ENCODE measurements around the gene FOXK1. TPM values are rescaled to one million over a fixed set of nuclear protein-coding genes. Genes with fewer than 3 reads are reported as not detected.

Gene FOXK1
- total RNA-seq, 2 experiments from 2014 or later, result 67.8 to 68.1 TPM

GRCh38 chr7:4659551-4660286, 22.4 kb upstream of the FOXK1 start:
- no peaks in the 10 kb centered on the region for H3K36me3 Mint-ChIP-seq (ENCODE audit: low read depth)
- intact Hi-C loops (cut with DNase I, micrococcal nuclease), result no loop called here
- Histone ChIP-seq H3K9me3 (ENCODE audit: control insufficient read depth in 1 of 2, insufficient read depth in 1 of 2, low read length in 2 of 2) (peaks cover 12 to 21% of the 10 kb centered on the region in 2 experiments), H3K4me1 (ENCODE audit: insufficient read depth, low read length) (no peaks in the 10 kb centered on the region), H3K27ac (ENCODE audit: low read depth in 1 of 2, low read length in 2 of 2) (no peak overlapping the region), H3K4me3 (ENCODE audit: low read length) (no peak overlapping the region), H3K36me3 (ENCODE audit: insufficient read depth, low read length) (no peaks in the 10 kb centered on the region), H3K27me3 (ENCODE audit: control insufficient read depth in 1 of 2, insufficient read depth in 2 of 2, low read length in 2 of 2) (no peaks in the 10 kb centered on the region)
- TF ChIP-seq CTCF (IDR thresholded peaks at IDR 0.05), result no peak
- H3K27ac Mint-ChIP-seq, result no peak overlapping the region
- peaks cover 6% of the 10 kb centered on the region for H3K27me3 Mint-ChIP-seq
- H3K4me3 Mint-ChIP-seq, result no peak overlapping the region
- DNase-seq (peak in 1 of 14 experiments; percentile 6), ATAC-seq (ENCODE audit: poor library complexity) (no peak)
- ChIA-PET POLR2A (interaction anchor here (0.6 kb wide), 1 partner anchor 21 kb away, joined by 3 read pairs; no protein-coding TSS in a partner anchor), CTCF (interaction anchor here (1.1 kb wide), 1 partner anchor 14 kb away, joined by 3 read pairs; no protein-coding TSS in a partner anchor)
- H3K9me3 Mint-ChIP-seq, result peaks cover 6% of the 10 kb centered on the region
- H3K4me1 Mint-ChIP-seq (ENCODE audit: low read depth), result no peaks in the 10 kb centered on the region

GRCh38 chr7:4661871-4662270, 20.2 kb upstream of the FOXK1 start:
- Histone ChIP-seq H3K36me3 (ENCODE audit: insufficient read depth, low read length) (no peaks in the 10 kb centered on the region), H3K9me3 (ENCODE audit: control insufficient read depth in 1 of 2, insufficient read depth in 1 of 2, low read length in 2 of 2) (peaks cover 12 to 17% of the 10 kb centered on the region in 2 experiments), H3K4me1 (ENCODE audit: insufficient read depth, low read length) (no peaks in the 10 kb centered on the region), H3K27me3 (ENCODE audit: control insufficient read depth in 1 of 2, insufficient read depth in 2 of 2, low read length in 2 of 2) (no peaks in the 10 kb centered on the region), H3K4me3 (ENCODE audit: low read length) (no peak overlapping the region), H3K27ac (ENCODE audit: low read depth in 1 of 2, low read length in 2 of 2) (no peak overlapping the region)
- CTCF ChIA-PET, result interaction anchor here (0.6 kb wide), 1 partner anchor 1854 kb away, joined by 3 read pairs; no protein-coding TSS in a partner anchor
- POLR2A ChIA-PET, result interaction anchor here (0.6 kb wide), 1 partner anchor 18 kb away, joined by 3 read pairs; no protein-coding TSS in a partner anchor
- H3K4me3 Mint-ChIP-seq, result no peak overlapping the region
- no peak for DNase-seq
- H3K27ac Mint-ChIP-seq, result no peak overlapping the region
- no peaks in the 10 kb centered on the region for H3K27me3 Mint-ChIP-seq
- no peaks in the 10 kb centered on the region for H3K4me1 Mint-ChIP-seq (ENCODE audit: low read depth)
- intact Hi-C loops (cut with DNase I, micrococcal nuclease), result no loop called here
- ATAC-seq (ENCODE audit: poor library complexity), result no peak
- H3K9me3 Mint-ChIP-seq, result peaks cover 6% of the 10 kb centered on the region
- H3K36me3 Mint-ChIP-seq (ENCODE audit: low read depth), result no peaks in the 10 kb centered on the region
- TF ChIP-seq CTCF (IDR thresholded peaks at IDR 0.05), result no peak

GRCh38 chr7:4663239-4664018, 18.7 kb upstream of the FOXK1 start:
- Mint-ChIP-seq H3K4me3 (no peak overlapping the region), H3K36me3 (ENCODE audit: low read depth) (no peaks in the 10 kb centered on the region), H3K27me3 (no peaks in the 10 kb centered on the region), H3K9me3 (peaks cover 4% of the 10 kb centered on the region), H3K4me1 (ENCODE audit: low read depth) (no peaks in the 10 kb centered on the region), H3K27ac (no peak overlapping the region)
- no peak overlapping the region for H3K4me3 ChIP-seq (ENCODE audit: low read length)
- DNase-seq, result no peak
- CTCF ChIA-PET, result no interaction called here
- H3K4me1 ChIP-seq (ENCODE audit: insufficient read depth, low read length), result no peaks in the 10 kb centered on the region
- no peaks in the 10 kb centered on the region for H3K27me3 ChIP-seq (ENCODE audit: control insufficient read depth in 1 of 2, insufficient read depth in 2 of 2, low read length in 2 of 2)
- intact Hi-C loops (cut with DNase I, micrococcal nuclease), result no loop called here
- POLR2A ChIA-PET, result no interaction called here
- no peak overlapping the region for H3K27ac ChIP-seq (ENCODE audit: low read depth in 1 of 2, low read length in 2 of 2)
- TF ChIP-seq CTCF (IDR thresholded peaks at IDR 0.05), result no peak
- H3K36me3 ChIP-seq (ENCODE audit: insufficient read depth, low read length), result no peaks in the 10 kb centered on the region
- peaks cover 12% of the 10 kb centered on the region in 2 experiments for H3K9me3 ChIP-seq (ENCODE audit: control insufficient read depth in 1 of 2, insufficient read depth in 1 of 2, low read length in 2 of 2)
- no peak for ATAC-seq (ENCODE audit: poor library complexity)

Measured in CD4-positive, alpha-beta T cell (primary cell).